AG04449 (cell line): ENCODE results near the gene TJP1.

Source experiments
- CTCF ChIA-PET: fragments of 350-600 bp; formaldehyde crosslinking; extraction: SDS; loops from one replicate; lab custom pipeline; 2021; ENCODE audit warnings: antibody characterized with exemption; lab: Yijun Ruan, JAX
- POLR2A ChIA-PET: fragments of 400-600, 350-600 bp; formaldehyde crosslinking; extraction: SDS; loops from one replicate; lab custom pipeline; 2020; ENCODE audit warnings: antibody characterized with exemption, inconsistent platforms; lab: Yijun Ruan, JAX
- DNase-seq: peaks from one replicate; pipeline ENCODE4 v3.0.0-alpha.2; 2010; ENCODE audit warnings: low read depth, low spot score
- H3K4me3 ChIP-seq: 2 replicates; pipeline ENCODE4 v1.5.1; 2011; ENCODE audit warnings: low read depth, mild to moderate bottlenecking, control low read depth, low read length
- CTCF ChIP-seq: IDR thresholded peaks from one replicate; pipeline ENCODE4 v1.5.1; 2011; ENCODE audit warnings: mild to moderate bottlenecking, moderate library complexity, low read length, control low read depth, inconsistent platforms; ENCODE audit not compliant: insufficient read depth; ENCODE audit errors: missing control alignments

Gene TJP1

GRCh38 chr15:29822100-29822683 lies at the start of gene TJP1:
Gene TJP1 (minus strand): TSS chr15:29822468. CDS start chr15:29822028, 440 bp downstream.
- DNase-seq: no peak
- ChIA-PET CTCF (interaction anchor here (1.2 to 2.2 kb wide), 2 partner anchors 103 to 104 kb away, joined by 5 to 15 read pairs; no protein-coding TSS in a partner anchor), POLR2A (interaction anchor here (0.6 to 1.1 kb wide), 2 partner anchors 102 to 103 kb away, joined by 3 to 4 read pairs; no protein-coding TSS in a partner anchor)
- TF ChIP-seq CTCF: no peak
- peak within 1 kb of the TSS; percentile 75 for H3K4me3 ChIP-seq

- POLR2A ChIA-PET: no interaction called here
- no peak overlapping the region for H3K4me3 ChIP-seq
Measured at GRCh38 chr15:29871401-29871800, 49.1 kb upstream of the TJP1 start.

GRCh38 chr15:29870495-29871151 lies 48.4 kb upstream of the TJP1 start:
- CTCF ChIA-PET: interaction anchor here (1.2 kb wide), 1 partner anchor 55 kb away, joined by 3 read pairs; no protein-coding TSS in a partner anchor
- POLR2A ChIA-PET: no interaction called here
- DNase-seq: no peak
- TF ChIP-seq CTCF: no peak
- no peak overlapping the region for H3K4me3 ChIP-seq

More at GRCh38 chr15:29871401-29871800, 49.1 kb upstream of the TJP1 start:
- TF ChIP-seq CTCF: no peak
- CTCF ChIA-PET: interaction anchor here (1.2 kb wide), 1 partner anchor 54 kb away, joined by 3 read pairs; no protein-coding TSS in a partner anchor
- DNase-seq: no peak

- TF ChIP-seq CTCF: no peak
- DNase-seq: no peak
- POLR2A ChIA-PET: no interaction called here
- H3K4me3 ChIP-seq: no peak overlapping the region
- CTCF ChIA-PET: interaction anchor here (1.0 kb wide), 1 partner anchor 58 kb away, joined by 4 read pairs; no protein-coding TSS in a partner anchor
Measured at GRCh38 chr15:29867241-29868000, 45.2 kb upstream of the TJP1 start.

GRCh38 chr15:29866337-29866736 lies 44.1 kb upstream of the TJP1 start:
- POLR2A ChIA-PET: no interaction called here
- CTCF ChIA-PET: no interaction called here
- H3K4me3 ChIP-seq: no peak overlapping the region
- no peak for DNase-seq
- no peak for TF ChIP-seq CTCF
